ENCODE data around the gene DDX41.

The DDX41 gene

DNA sequence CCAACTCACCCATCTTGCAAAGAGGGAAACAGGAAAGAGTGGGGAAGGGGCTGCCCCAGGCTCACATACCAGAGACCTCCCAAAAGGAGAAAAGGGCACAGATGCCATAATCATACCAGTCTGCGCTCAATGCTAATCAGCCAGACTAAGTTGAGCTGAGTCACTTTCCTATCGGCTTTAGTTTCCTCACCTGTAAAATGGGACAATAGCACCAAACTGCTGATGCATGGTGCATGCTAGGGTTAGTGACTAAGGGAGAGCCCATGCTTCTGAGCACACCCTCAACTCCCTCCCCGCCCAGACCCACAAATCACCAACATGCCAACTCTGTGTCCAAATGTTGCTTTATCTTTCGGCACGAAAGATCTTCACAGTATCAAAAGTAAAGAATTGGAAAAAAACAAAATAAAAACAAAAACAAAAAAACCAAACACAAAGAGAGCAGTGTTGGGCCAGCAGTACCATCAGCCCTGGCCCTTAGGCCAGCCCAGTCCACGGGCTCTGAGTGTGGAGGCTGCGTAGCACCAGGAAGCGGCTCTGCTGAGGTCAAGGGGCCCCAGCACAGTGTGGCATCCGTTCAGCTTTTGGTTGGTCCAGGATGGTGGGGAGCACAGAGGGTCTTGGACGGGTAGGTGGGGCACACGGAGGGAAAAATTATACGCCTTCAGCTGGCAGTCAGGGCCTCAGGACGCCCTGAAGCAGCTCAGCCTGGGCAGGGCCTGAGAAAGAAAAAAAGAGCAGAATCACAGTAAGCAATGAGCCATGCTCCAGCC, 2.9 kb upstream of the DDX41 start:
- no peak for DNase-seq
- in situ Hi-C loops (cut with MboI; ENCODE audit: low pct_unique_long_range_greater_than_20kb, low sequenced_read_pairs), result no loop called here

DNA sequence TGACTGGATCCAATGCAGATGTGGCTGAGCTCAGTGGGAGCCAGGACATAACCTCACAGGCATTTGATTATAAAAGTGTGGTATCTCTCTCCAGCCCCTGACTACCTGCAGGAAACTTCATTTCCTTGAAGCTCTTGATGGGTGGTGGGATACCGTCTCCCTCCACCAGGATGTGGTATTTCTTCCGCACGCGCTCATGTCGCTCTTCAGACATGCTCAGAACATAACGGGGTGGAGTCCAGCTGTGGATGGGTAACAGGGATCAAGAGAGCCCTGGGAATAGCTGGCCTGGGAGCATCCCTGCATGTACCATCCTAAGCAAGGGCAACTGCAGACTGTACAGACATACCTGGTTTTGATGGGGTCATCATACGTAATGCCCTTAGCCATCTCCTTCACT, 1.2 kb downstream of the DDX41 start:
- DNase-seq, result no peak
- in situ Hi-C loops (cut with MboI; ENCODE audit: low pct_unique_long_range_greater_than_20kb, low sequenced_read_pairs), result no loop called here

DNA sequence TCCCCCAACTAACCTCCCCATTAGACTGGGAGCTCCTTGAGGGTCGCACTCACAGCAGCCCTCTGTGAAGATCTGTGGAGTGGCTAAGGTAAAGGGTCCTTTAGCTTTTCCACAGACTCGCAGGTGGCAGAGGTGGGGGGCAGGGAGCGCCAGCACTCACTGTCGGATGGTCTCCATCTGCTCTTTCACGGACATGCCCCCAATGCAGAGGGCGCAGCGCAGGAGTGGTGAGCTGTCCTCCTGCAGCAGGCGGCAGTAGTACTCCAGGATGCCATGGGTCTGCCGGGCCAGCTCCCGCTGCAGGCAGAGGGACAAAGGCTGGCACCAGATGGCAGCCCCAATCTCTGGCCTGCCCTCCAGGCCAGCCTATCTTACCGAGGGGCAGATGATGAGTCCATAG, 2.2 kb downstream of the DDX41 start:
- no peak for DNase-seq
- in situ Hi-C loops (cut with MboI; ENCODE audit: low pct_unique_long_range_greater_than_20kb, low sequenced_read_pairs), result no loop called here

DNA sequence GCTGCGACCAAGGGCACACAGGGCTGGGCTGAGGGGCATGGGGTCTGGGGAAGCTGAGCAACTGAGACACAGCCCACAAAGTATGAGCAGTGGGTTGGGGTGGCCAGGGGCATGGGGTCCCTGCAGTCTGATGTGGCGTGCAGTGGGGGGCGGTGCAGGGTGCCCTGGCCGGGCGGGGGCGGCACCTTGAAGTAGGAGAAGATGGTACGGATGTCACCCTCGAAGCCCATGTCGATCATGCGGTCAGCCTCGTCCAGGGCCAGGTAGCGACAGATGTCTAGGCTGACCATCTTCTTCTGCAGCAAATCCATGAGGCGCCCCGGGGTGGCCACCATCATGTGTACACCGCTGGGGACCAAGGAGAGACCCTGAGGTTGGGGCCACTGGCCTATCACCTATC, 3.3 kb downstream of the DDX41 start:
- in situ Hi-C loops (cut with MboI; ENCODE audit: low pct_unique_long_range_greater_than_20kb, low sequenced_read_pairs), result no loop called here
- no peak for DNase-seq

DNA sequence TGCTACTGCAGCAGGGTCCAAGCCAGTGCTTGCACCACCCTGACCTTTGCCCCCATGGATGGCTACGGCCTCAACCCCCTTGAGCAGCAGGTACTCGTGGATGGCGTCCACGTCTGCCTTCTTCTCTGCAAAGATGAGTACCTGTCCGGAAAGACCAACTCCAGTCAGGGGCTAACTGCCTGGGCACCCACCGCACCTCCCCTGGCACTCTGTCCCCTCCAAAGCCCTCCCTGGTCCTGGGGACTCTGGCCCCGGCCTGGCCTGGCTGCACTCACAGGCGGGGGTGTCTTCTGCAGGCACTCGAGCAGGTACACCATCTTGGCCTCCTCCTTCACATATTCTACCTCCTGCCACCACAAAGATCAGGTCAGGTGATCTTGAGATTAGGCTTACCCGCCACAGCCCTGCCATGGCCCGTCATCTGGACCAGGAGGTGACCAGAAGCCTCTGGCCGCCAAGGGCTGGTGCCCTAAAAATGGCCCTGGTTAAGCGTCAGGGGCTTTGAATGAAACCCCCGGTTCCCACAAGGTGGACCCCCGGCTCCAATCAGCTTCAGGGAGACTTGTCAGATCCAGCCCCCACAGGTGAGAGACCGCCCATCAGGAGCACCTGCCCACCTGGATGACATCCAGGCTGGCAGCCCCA, 3.9 kb downstream of the DDX41 start:
- in situ Hi-C loops (cut with MboI; ENCODE audit: low pct_unique_long_range_greater_than_20kb, low sequenced_read_pairs), result no loop called here
- no peak for DNase-seq

DNA sequence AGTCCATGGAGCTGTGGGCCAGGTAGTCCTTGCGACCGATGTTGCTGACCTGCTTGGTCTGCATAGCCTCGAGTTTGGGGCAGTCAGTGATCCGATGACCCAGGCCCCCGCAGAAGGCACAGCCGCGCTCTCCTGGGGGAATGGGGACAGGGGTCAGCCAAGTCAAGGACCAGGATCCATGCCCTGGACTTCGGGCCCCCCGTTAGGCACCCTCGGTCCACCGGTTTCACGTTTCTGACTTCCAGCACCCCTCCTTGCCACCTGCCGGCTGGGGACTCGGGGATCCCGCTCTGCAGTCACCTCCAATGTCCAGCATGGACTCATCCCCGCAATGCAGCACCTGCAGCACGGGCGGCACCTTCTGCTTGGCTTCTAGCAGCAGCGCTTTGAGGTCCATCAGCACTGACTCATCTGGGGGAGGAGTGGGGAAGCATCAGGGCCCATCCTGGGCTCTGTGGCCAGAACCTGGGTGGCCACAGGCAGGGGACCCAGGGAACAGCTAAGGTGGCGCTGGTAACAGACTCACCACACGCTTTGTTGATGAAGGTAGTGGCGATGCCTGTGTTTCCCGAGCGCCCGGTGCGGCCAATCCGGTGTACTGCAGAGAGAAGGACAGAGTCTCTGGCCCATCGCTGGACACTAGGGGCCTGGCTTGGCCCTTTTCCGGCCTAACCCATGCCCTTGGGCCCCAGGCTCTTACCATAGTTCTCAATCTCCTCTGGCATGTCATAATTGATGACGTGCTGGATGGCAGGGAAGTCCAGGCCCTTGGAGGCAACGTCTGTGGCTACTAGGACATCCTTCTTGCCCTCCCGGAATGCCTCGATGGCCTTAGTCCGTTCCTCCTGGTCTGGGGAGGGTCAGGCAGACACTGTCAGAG, 4.7 kb downstream of the DDX41 start:
- DNase-seq, result no peak
- in situ Hi-C loops (cut with MboI; ENCODE audit: low pct_unique_long_range_greater_than_20kb, low sequenced_read_pairs), result no loop called here

DNA sequence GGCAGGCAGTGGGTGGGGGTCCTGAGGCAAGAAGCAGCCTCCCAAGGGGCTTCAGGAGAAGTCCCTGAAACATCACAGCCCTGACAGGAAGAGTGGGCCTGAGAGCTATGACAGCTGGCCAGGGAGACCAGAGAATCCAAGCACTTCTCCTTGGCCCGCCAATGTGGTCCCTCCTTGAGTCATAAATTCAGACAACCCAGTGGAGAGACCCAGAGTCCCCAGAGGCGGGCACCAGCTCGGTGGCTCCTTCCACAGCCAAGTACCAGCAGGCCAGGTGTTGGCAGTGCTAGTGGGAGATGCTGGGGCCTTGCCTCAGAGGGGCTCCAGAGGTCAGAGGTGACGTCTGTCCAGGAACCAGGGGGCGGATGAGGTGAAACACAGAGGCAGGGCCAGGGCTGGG, 5.6 kb downstream of the DDX41 start:
- in situ Hi-C loops (cut with MboI; ENCODE audit: low pct_unique_long_range_greater_than_20kb, low sequenced_read_pairs), result no loop called here
- no peak for DNase-seq

DNA sequence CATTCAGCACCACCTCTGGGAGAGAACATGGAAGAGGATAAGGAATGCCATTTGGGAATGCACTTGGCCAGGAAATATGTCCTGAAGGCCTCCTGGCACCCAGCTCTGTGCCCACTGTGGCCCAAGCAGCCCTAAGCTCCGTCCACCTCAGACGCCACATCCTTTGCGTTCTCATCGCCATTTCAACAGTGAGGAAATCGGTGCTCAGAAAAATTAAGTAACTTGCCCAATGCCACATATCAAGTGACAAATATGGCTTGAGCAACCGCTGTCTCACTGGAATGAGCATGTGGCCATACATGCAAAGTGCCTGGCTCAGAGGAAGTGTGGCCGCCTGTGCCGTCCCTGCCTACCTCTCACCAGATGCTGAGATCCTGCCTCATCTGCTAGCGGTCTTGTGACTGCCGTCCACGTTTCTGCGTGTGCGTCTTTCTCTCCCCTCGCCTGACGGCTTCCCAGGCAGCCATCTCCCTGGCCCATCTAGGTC, 6.2 kb downstream of the DDX41 start:
- in situ Hi-C loops (cut with MboI; ENCODE audit: low pct_unique_long_range_greater_than_20kb, low sequenced_read_pairs), result no loop called here
- peak; percentile 36 for DNase-seq

DNA sequence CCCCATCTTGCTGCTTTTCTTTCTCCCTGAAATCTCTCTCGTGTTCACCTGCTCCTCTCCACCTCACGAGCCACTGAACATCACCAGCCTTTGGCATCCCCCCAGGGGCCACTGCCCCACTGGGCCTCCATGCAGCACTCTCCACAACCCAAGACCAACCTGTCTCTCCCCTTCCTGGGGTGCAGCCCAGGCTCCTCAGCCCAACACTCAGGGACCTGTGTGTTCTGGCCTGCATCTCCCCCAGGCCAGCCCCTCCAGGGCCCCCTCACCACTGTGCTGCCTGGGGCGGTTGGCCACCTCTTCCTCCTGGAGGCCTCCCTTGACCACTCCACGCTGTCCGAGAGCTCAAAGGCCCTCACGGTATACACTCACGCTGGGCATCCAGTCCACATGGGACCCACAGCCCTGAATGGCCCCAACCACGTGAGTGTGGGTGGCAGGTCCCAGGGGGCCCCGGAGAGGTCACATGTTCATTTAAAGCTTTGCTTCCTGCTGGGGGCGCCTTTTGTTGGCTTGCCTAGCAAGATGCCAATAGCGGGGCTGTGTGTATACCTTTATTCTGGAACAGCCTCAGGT, 6.7 kb downstream of the DDX41 start:
- in situ Hi-C loops (cut with MboI; ENCODE audit: low pct_unique_long_range_greater_than_20kb, low sequenced_read_pairs), result no loop called here

DNA sequence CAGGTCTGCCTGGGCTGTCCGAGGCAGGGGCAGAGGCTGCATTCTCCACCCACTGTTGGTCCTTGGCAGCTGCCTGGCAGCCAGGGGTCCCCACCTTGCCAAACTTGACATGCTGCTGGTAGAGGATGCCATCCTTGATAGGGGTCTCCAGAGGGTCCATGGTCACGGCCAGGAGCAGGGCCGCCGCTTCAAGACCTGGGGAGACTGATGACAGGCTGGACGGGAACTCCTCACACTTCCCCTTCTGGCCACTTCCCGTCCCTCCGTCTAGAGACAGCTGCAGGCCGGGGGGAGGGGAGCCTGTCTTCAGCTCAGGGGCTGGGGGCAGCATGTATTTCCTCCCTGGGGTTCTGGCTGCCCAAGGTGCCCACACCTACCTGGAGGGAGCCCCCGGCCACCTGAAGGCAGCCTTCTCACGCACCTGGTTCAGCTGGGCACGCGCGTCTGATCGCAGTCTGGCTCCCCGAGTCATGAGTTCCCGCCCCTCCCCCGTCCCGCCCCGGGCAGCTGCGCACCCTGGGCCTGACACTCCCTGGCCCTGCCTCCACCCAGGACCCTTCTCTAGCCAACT, 7.3 kb downstream of the DDX41 start, which contains the start of gene DOK3:
TSS of gene DOK3 (minus strand) at position 446 of the 571 bp plus-strand sequence. CDS start at position 160, 286 bp downstream.
- in situ Hi-C loops (cut with MboI; ENCODE audit: low pct_unique_long_range_greater_than_20kb, low sequenced_read_pairs), result no loop called here
- DNase-seq, result peak; percentile 39

More for the DNA sequence above, 6.7 kb downstream of the DDX41 start:
- DNase-seq, result no peak

DNA sequence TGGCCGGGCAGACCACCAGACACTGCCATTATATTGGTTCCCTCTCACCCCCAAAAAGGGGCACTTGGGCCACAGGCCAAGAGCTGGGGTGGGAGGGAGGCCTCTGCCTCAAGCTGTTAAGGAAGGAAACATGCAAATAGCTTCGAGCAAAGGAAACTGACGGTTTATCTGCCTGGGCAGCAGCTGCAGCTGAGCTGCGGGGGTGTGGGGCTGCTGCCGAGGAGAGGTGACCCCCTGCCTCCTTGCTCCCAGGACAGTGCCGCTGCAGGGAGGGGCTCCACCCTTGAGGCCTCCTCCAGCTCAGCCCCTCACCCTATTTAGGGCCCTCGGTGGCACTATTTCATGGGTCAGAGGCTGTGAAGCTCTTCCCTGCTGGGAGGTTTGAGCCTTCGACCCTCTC, 7.9 kb downstream of the DDX41 start:
- DNase-seq, result peak; percentile 68
- in situ Hi-C loops (cut with MboI; ENCODE audit: low pct_unique_long_range_greater_than_20kb, low sequenced_read_pairs), result no loop called here

DNA sequence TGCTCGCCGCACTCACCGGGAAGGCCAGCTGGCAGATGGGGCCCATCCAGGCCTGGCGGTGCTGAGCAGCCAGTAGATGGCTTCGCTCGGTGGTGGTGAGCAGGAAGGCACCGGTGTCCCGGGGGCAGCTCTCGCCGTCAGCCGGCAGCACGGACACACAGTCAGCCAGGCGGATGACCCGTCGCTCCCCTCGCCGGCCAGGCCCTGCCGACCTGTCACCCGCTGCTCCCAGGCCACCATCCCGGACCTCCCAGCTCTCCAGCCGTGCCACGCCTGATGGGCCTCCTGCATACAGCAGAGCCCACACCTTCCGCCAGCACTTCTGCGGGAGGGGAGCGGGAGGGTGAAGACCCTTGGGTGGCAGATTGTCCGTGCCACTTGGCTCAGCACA, 8.5 kb downstream of the DDX41 start:
- DNase-seq, result no peak
- in situ Hi-C loops (cut with MboI; ENCODE audit: low pct_unique_long_range_greater_than_20kb, low sequenced_read_pairs), result no loop called here

DNA sequence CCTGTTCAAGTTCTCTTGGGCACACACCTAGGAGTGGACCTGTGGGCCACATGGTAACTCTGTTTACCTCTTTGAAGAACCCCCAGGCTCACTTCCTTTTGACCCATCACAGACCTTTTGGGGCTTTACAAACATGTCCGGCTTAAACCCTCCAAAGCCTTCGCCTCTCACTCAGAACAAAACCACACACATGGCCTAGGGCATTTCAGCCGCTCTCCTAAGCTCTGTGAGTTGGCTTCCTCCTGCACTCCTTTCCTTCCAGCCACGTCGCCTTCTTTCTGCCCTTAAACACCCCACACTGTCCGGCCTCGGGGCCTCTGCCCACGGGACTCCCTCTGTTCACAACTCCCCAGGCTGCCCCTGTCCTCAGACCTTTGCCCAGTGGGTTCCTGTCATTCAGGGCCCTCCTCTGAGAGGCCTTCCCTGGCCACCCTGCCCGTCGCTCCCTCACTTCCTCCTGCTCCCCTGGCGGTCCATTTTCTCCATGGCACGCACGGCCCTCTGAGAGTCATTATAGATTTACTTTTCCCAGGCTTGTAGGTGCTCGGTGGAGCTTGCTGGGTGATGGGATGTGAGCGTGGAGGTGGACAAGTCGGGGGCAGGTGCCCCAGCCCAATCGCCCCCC, 9.1 kb downstream of the DDX41 start:
- in situ Hi-C loops (cut with MboI; ENCODE audit: low pct_unique_long_range_greater_than_20kb, low sequenced_read_pairs), result no loop called here
- peak; percentile 16 for DNase-seq

DNA sequence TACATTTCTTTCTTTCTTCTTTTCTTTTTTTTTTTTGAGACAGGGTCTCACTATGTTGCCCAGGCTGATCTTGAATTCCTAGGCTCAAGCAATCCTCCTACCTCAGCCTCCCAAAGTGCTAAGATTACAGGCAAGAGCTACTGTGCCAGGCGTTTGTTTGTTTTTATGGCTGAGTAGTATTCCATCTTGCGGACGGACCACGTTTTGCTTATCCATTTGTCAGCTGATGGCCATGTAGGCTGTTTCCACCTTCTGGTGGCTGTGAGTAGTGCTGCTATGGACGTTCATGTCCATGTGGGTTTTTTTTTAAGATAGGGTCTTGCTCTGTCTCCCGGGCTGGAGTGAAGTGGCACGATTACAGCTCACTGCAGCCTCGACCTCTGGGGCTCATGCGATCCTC, 9.6 kb downstream of the DDX41 start:
- in situ Hi-C loops (cut with MboI; ENCODE audit: low pct_unique_long_range_greater_than_20kb, low sequenced_read_pairs), result no loop called here
- DNase-seq, result peak; percentile 33

DNA sequence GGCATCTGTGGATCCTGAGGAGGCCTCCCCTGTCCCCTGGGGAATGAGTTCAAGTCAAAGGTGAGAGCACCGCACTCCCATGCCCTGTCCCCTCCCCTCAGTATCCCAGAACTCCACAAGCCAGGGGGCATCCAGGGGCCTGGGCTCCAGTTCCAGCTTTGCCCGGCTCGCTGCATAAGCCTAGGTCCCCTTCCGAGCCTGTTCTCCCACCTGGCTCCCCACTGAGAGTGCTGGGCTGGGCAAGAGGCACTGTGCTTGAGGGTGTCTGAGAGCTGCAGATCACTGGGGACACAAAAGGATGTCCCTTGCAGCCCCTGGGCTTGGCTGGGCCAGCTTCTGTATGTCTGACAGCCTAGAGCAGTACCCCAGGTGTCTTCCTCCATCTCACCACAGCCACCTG, 11.7 kb downstream of the DDX41 start:
- in situ Hi-C loops (cut with MboI; ENCODE audit: low pct_unique_long_range_greater_than_20kb, low sequenced_read_pairs), result no loop called here
- DNase-seq, result no peak

DNA sequence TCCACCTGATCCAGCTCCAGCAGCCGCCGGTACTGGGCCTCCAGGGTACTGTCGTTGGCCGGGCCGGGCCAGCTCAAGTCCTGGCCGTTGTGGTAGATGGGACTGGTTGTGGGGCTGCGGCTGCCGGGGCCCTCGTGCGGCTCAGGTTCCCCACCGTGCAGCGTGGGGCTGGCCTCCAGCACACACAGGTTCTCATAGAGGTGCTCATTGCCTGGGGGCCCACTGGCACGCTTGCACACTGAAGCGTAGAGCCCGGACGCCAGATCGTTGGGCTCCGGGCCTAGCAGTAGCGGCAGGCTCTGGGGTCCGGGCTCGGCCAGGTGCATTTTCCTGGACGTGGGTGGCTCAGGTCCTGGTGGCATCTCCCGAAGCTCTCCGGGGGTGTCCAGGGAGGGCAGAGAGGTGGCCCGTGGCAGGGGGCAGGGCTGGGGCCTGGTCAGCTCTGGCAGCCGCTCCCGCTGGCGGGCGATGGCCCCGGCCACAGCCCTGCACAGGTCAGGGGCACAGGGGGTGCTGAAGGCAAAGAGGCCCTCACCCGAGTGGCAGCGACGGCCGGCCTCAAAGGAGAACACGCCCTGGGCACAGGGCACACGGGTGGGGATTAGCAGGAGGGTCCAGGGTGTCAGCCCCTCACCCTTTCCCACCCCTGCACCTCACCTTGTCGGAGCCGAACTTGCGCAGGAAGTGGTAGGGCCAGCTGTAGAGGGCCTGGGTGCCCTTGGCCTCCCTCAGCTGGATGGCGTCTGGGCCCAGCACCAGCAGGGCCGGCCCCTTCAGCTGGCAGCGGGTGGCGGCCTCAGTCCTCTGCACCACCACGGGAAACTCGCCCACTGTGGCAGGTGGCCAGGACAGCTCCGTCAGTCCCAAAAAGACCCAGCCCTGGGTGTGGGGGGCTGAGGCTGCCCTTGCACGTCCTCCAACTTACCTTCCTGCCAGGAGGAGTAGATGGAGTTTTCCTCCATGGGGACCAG, 12.4 kb downstream of the DDX41 start:
- DNase-seq, result no peak
- in situ Hi-C loops (cut with MboI; ENCODE audit: low pct_unique_long_range_greater_than_20kb, low sequenced_read_pairs), result no loop called here

DNA sequence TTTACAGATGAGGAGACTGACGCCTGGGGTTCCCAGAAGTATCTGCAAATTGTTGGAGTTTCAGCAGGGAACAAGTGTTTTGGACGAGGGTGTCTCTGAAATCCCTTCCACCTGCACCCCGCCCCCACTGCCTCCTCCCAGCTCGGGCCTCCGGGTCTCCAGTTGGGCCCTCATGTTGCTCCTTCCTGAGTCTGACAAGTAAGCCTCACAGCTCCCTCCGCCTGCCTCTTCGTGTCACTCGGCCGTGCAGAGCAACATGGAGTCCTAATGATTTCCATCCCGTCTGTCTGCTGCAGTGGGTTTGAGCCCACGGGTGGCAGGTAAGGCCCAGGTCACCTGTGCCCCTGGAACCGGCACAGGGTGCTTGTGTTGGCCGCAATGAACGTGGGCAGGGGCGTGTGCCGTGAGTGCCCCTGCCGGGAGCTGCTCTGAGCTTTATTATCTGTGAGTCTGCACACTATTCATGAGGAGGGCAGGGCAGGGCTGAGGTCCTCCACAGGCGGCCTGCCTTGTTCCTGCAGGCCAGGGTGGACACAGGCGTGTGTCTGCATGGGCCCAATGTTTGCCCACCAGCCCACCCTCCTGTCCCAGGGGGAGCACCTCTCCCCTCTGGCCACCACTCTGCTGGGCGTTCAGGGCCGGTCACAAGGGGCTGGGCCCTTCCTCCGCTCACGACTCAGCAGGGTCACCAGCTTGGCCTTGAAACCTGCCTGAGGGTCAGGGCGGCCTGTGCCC, 13.2 kb downstream of the DDX41 start:
- in situ Hi-C loops (cut with MboI; ENCODE audit: low pct_unique_long_range_greater_than_20kb, low sequenced_read_pairs), result no loop called here

More for the DNA sequence above, 13.2 kb downstream of the DDX41 start:
- DNase-seq, result no peak

All from KBM-7 (cell line).